Ovary (tissue), 3 donors: ENCODE data around the gene ZNF598.

Source experiments
- CTCF ChIP-seq, 3 donors: fragments of 450-650 bp in 2 of 3; fragments of 200-600 bp in 1 of 3; IDR thresholded peaks; one replicate each; pipeline versions ENCODE4 v1.5.1 to v1.8.0; 2016 to 2022; ENCODE audit warnings: antibody characterized with exemption in 3 of 3, mild to moderate bottlenecking in 1 of 3
- POLR2A ChIP-seq: fragments of 450-650 bp; IDR thresholded peaks from one replicate; pipeline ENCODE4 v1.6.1; 2017; ENCODE audit warnings: antibody characterized with exemption, mild to moderate bottlenecking, moderate library complexity
- donor health status: DM: no; HTN: no; CAD: no.

GRCh38 chr16:1958715-1959268 lies 50.8 kb downstream of the ZNF598 start:
- TF ChIP-seq CTCF (IDR thresholded peaks at IDR 0.05) (no peak), POLR2A (no peak)
